Measurements from ENCODE around the gene SIMC1.
A peak's percentile ranks its signal among the peaks of the same experiment; 100 is the strongest.

Gene SIMC1

DNA sequence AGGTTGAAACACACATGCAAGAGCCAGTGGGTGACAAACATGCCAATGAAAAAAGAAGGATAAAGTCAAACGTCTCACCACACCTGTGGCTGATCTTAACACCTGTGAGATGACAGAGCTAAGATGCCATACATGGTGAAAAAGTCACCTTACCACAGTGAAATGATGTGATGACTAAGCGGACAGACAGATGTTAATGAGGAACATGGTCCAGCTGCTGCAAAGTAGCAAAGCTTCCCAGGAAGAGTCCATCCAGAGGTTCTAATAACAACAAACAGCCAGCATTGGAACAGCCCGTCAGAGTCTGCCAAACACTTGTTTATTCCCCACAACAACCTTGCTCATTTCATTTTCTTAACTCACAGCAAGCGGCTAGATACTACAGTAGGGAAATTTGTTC is 121.4 kb downstream of the SIMC1 start (continued):
- TF ChIP-seq, protein P1, sequence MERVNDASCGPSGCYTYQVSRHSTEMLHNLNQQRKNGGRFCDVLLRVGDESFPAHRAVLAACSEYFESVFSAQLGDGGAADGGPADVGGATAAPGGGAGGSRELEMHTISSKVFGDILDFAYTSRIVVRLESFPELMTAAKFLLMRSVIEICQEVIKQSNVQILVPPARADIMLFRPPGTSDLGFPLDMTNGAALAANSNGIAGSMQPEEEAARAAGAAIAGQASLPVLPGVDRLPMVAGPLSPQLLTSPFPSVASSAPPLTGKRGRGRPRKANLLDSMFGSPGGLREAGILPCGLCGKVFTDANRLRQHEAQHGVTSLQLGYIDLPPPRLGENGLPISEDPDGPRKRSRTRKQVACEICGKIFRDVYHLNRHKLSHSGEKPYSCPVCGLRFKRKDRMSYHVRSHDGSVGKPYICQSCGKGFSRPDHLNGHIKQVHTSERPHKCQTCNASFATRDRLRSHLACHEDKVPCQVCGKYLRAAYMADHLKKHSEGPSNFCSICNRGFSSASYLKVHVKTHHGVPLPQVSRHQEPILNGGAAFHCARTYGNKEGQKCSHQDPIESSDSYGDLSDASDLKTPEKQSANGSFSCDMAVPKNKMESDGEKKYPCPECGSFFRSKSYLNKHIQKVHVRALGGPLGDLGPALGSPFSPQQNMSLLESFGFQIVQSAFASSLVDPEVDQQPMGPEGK (CRISPR knock-in tag; IDR thresholded peaks at IDR 0.05; ENCODE audit: borderline replicate concordance), result no peak
- TF ChIP-seq ZC3H10 (CRISPR knock-in tag; IDR thresholded peaks at IDR 0.05) (no peak), ZNF8 (CRISPR knock-in tag; IDR thresholded peaks at IDR 0.05) (no peak), ZFP30 (CRISPR knock-in tag; IDR thresholded peaks at IDR 0.05) (no peak), PPARA (CRISPR knock-in tag; IDR thresholded peaks at IDR 0.05; ENCODE audit: borderline replicate concordance) (no peak), TOX (CRISPR knock-in tag; IDR thresholded peaks at IDR 0.05; ENCODE audit: borderline replicate concordance) (no peak), SNAI2 (CRISPR knock-in tag; IDR thresholded peaks at IDR 0.05) (no peak), TCF4 (CRISPR knock-in tag; IDR thresholded peaks at IDR 0.05; ENCODE audit: borderline replicate concordance) (no peak), ZNF70 (CRISPR knock-in tag; IDR thresholded peaks at IDR 0.05) (no peak), ZNF565 (CRISPR knock-in tag; conservative IDR thresholded peaks at IDR 0.05; ENCODE audit: low read depth) (no peak)

- TF ChIP-seq TCF4 (CRISPR knock-in tag; IDR thresholded peaks at IDR 0.05; ENCODE audit: borderline replicate concordance) (no peak), SNAI2 (CRISPR knock-in tag; IDR thresholded peaks at IDR 0.05) (no peak), ZNF70 (CRISPR knock-in tag; IDR thresholded peaks at IDR 0.05) (no peak), ZFP3 (CRISPR knock-in tag; IDR thresholded peaks at IDR 0.05) (no peak), ZNF8 (CRISPR knock-in tag; IDR thresholded peaks at IDR 0.05) (no peak), CREB5 (CRISPR knock-in tag; IDR thresholded peaks at IDR 0.05; ENCODE audit: low read depth) (no peak), RARB (CRISPR knock-in tag; IDR thresholded peaks at IDR 0.05) (no peak), TOX (CRISPR knock-in tag; IDR thresholded peaks at IDR 0.05; ENCODE audit: borderline replicate concordance) (no peak), ZNF565 (CRISPR knock-in tag; conservative IDR thresholded peaks at IDR 0.05; ENCODE audit: low read depth) (no peak), CSDC2 (CRISPR knock-in tag; IDR thresholded peaks at IDR 0.05) (no peak), ESRRG (CRISPR knock-in tag; IDR thresholded peaks at IDR 0.05) (no peak), PPARA (CRISPR knock-in tag; IDR thresholded peaks at IDR 0.05; ENCODE audit: borderline replicate concordance) (no peak), ZFP30 (CRISPR knock-in tag; IDR thresholded peaks at IDR 0.05) (no peak), POU6F1 (CRISPR knock-in tag; IDR thresholded peaks at IDR 0.05; ENCODE audit: borderline replicate concordance, low read depth) (no peak)
- TF ChIP-seq, protein P1 (CRISPR knock-in tag; IDR thresholded peaks at IDR 0.05; ENCODE audit: borderline replicate concordance), result no peak
- ATAC-seq, result peak; percentile 33
Observed at GRCh38 chr5:176360894-176361436, 122.7 kb downstream of the SIMC1 start.

DNA sequence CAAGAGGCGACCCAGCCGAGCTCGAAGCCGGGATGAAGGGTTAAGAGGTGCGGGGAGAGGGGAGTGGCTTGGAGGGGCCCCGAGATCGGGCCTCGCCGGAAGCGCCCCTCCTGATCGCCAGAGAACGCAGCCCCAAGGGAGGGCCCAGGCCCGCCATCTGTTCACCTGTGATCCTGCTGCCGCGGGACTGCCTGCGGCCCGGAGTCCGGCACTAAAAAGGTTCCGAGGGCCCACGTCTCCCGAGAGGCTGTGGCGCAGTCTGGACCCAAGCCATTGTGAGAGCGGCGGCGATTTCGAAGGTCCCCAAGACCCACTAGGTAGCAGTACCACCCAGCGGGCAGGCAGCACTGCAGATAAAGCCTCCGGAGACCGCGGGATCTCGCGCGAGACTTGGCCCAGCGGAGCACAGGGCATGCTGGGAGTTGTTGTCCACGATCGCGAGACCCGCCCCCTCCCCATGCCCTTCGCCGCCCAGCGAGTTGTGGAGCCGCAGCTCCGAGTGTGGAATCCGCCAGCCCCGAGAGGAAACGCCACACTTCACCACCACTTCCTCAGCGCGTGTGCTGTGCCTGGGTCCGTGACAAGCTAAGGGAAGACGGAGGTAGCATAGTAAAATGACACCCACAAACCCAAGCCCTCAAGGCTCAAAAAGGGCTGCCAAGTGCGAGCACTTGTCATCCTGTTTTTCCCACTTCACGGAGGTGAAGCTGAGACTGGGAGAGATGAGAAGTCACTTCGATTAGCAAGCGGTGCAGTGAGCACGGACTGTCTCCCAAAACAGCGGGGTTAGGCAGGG is 123.4 kb downstream of the SIMC1 start, which contains the start of gene KIAA1191:
KIAA1191 (minus strand) TSS at position 328 of the 796 bp plus-strand sequence. CDS start 2,256 bp downstream, outside the sequence.
- TF ChIP-seq ZFP3 (CRISPR knock-in tag; IDR thresholded peaks at IDR 0.05), result no peak
- no peak for TF ChIP-seq SNAI2 (CRISPR knock-in tag; IDR thresholded peaks at IDR 0.05)
- TF ChIP-seq ESRRG (CRISPR knock-in tag; IDR thresholded peaks at IDR 0.05), result 0 out of 2 replicates have a peak, but pooled peaks have one; percentile 57
- peak; percentile 95 for ATAC-seq

- ATAC-seq, result no peak
Observed at GRCh38 chr5:176362233-176362490, 123.9 kb downstream of the SIMC1 start.

More at GRCh38 chr5:176362233-176362490, 123.9 kb downstream of the SIMC1 start:
- TF ChIP-seq RARB (CRISPR knock-in tag; IDR thresholded peaks at IDR 0.05), result no peak
- no peak for TF ChIP-seq CREB5 (CRISPR knock-in tag; IDR thresholded peaks at IDR 0.05; ENCODE audit: low read depth)
- TF ChIP-seq CSRNP3 (CRISPR knock-in tag; IDR thresholded peaks at IDR 0.05), result no peak
- TF ChIP-seq ZFP30 (CRISPR knock-in tag; IDR thresholded peaks at IDR 0.05), result no peak
- TF ChIP-seq POU6F1 (CRISPR knock-in tag; IDR thresholded peaks at IDR 0.05; ENCODE audit: borderline replicate concordance, low read depth), result no peak
- TF ChIP-seq ZNF565 (CRISPR knock-in tag; conservative IDR thresholded peaks at IDR 0.05; ENCODE audit: low read depth), result no peak
- no peak for TF ChIP-seq SNAI2 (CRISPR knock-in tag; IDR thresholded peaks at IDR 0.05)
- TF ChIP-seq, protein P1 (CRISPR knock-in tag; IDR thresholded peaks at IDR 0.05; ENCODE audit: borderline replicate concordance), result no peak
- no peak for TF ChIP-seq ZFP3 (CRISPR knock-in tag; IDR thresholded peaks at IDR 0.05)
- TF ChIP-seq GLIS3 (CRISPR knock-in tag; IDR thresholded peaks at IDR 0.05), result no peak
- TF ChIP-seq BACH2 (CRISPR knock-in tag; IDR thresholded peaks at IDR 0.05; ENCODE audit: borderline replicate concordance), result no peak
